Stimulated activated CD4-positive, alpha-beta T cell treated with anti-CD3 and anti-CD28 coated beads, Interleukin-2, amount 100 ng/mL, for 48 hours (primary cell): ENCODE measurements around the gene GRK1.

ENCODE experiments used
- DNase-seq, 2 donors: peaks; one replicate each; pipeline ENCODE4 v3.0.0-alpha.2; 2020

GRK1 gene

GRCh38 chr13:113763254-113763653 lies 96.2 kb downstream of the GRK1 start:
- no peak for DNase-seq

- no peak for DNase-seq
Measured at GRCh38 chr13:113763961-113764792, 97.2 kb downstream of the GRK1 start.

- no peak for DNase-seq
Measured at GRCh38 chr13:113764793-113765563, 98.0 kb downstream of the GRK1 start.

- DNase-seq = no peak
Measured at GRCh38 chr13:113765564-113765910, 98.5 kb downstream of the GRK1 start.

- no peak for DNase-seq
Measured at GRCh38 chr13:113766035-113766800, 99.2 kb downstream of the GRK1 start.

GRCh38 chr13:113767366-113767765 lies 100.3 kb downstream of the GRK1 start:
- DNase-seq = no peak

- no peak for DNase-seq
Measured at GRCh38 chr13:113768018-113768905, 101.2 kb downstream of the GRK1 start.

GRCh38 chr13:113769106-113769505 lies 102.1 kb downstream of the GRK1 start:
- DNase-seq = no peak

- no peak for DNase-seq
Measured at GRCh38 chr13:113769881-113770280, 102.9 kb downstream of the GRK1 start.

GRCh38 chr13:113770441-113770840 lies 103.4 kb downstream of the GRK1 start:
- no peak for DNase-seq

- no peak for DNase-seq
Measured at GRCh38 chr13:113770937-113771336, 103.9 kb downstream of the GRK1 start.

GRCh38 chr13:113771709-113772331 lies 104.8 kb downstream of the GRK1 start:
- DNase-seq = no peak

GRCh38 chr13:113774177-113775107 lies 107.4 kb downstream of the GRK1 start:
- no peak for DNase-seq

- no peak for DNase-seq
Measured at GRCh38 chr13:113775451-113776145, 108.6 kb downstream of the GRK1 start.

GRCh38 chr13:113776231-113777125 lies 109.5 kb downstream of the GRK1 start:
- no peak for DNase-seq

GRCh38 chr13:113777311-113778260 lies 110.6 kb downstream of the GRK1 start:
- no peak for DNase-seq

- DNase-seq = no peak
Measured at GRCh38 chr13:113781571-113781970, 114.6 kb downstream of the GRK1 start.

GRCh38 chr13:113782472-113782871 lies 115.5 kb downstream of the GRK1 start:
- DNase-seq = no peak
